Right lobe of liver (tissue), 4 donors: ENCODE data around the gene SP140L.

Experiments used
- POLR2A ChIP-seq: fragments of 450-650 bp; IDR thresholded peaks from one replicate; pipeline ENCODE4 v1.6.1; 2017; ENCODE audit warnings: antibody characterized with exemption, mild to moderate bottlenecking
- TF ChIP-seq, protein P1 (sequence below), 4 donors: fragments of 200-600 bp in 3 of 4; fragments of 450-650 bp in 1 of 4; IDR thresholded peaks; one replicate each; pipeline versions ENCODE4 v1.5.1 to v1.8.0; 2016 to 2022; ENCODE audit warnings: antibody characterized with exemption in 4 of 4, mild to moderate bottlenecking in 2 of 4
- donor health status: DM: no; HTN: no; CAD: no.
- donor health status: DM: no; HTN: no; CAD: no.
- donor health status: DM: no; HTN: yes; CAD: no.

GRCh38 chr2:230346465-230346864 lies 19.5 kb downstream of the SP140L start:
- TF ChIP-seq, protein P1, sequence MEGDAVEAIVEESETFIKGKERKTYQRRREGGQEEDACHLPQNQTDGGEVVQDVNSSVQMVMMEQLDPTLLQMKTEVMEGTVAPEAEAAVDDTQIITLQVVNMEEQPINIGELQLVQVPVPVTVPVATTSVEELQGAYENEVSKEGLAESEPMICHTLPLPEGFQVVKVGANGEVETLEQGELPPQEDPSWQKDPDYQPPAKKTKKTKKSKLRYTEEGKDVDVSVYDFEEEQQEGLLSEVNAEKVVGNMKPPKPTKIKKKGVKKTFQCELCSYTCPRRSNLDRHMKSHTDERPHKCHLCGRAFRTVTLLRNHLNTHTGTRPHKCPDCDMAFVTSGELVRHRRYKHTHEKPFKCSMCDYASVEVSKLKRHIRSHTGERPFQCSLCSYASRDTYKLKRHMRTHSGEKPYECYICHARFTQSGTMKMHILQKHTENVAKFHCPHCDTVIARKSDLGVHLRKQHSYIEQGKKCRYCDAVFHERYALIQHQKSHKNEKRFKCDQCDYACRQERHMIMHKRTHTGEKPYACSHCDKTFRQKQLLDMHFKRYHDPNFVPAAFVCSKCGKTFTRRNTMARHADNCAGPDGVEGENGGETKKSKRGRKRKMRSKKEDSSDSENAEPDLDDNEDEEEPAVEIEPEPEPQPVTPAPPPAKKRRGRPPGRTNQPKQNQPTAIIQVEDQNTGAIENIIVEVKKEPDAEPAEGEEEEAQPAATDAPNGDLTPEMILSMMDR (IDR thresholded peaks at IDR 0.05): no peak
- TF ChIP-seq POLR2A: no peak
